ENCODE measurements around the gene PRR36.

DNA sequence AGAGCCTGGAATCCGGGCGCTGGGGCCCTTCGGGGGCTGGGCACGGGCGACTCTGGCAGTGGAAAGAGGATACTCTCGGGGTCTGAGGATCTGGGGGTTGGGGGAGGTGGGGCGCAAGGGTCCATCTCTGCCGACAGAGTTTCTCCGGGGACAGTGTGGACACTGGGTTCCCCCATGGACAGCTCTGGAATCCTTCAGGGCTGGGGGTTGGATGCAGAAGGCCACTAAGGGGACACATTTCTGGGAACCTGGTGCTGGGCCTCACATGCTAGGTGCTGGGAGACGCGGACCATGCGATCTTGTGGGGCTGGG lies 42.7 kb upstream of the PRR36 start:
- TF ChIP-seq POLR2A (IDR thresholded peaks at IDR 0.05): no peak
- no peak for TF ChIP-seq CTCF (IDR thresholded peaks at IDR 0.05)

Data from sigmoid colon (tissue), 3 donors.